Measurements from ENCODE around the gene RTP3. TPM values are rescaled to one million over a fixed set of nuclear protein-coding genes. Genes with fewer than 3 reads are reported as not detected.
"Not testable (repeated sequence)": the region's sequence is repeated elsewhere in the genome, so short reads cannot be mapped to it uniquely, and the experiment has no call there.

The RTP3 gene
- total RNA-seq, 1 experiment from 2014 or later, result not detected

DNA sequence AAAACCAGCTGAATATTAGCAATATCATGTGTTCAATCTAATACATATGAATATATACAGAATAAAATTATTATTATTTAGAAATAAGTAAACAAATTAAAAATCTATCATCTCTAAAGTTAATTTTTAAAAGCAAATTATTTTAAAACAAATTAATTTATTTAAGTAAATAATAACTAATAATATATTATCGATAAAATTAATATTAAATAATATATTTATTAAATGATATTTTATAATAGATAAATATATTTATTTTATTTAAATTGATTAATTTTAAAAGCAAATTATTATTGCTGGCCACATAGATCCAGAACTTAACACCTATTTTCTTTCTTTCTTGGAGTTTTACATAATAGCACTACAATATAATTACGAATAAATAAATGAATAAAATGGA is 22.2 kb downstream of the RTP3 start:
- no peak for DNase-seq (ENCODE audit: low spot score)

DNA sequence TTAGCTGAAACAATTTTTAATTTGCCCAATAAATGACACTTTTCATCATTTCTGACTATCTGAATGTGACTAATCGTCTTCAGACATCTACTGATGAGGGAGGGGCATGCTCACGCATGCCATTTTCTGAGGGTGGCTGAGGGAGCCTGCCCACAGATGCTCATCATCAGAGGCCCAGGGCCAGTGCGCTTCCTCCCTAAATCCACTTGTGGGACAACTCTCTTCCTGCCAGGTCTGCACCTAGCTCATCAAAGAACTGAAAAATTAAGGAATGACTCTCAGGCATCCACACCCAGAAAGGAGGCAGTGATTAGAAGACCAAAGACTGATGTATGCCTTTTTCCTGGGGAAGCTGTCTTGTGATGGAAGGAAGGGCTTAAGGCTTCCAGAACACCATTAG is 22.8 kb downstream of the RTP3 start:
- no peak for DNase-seq (ENCODE audit: low spot score)

DNA sequence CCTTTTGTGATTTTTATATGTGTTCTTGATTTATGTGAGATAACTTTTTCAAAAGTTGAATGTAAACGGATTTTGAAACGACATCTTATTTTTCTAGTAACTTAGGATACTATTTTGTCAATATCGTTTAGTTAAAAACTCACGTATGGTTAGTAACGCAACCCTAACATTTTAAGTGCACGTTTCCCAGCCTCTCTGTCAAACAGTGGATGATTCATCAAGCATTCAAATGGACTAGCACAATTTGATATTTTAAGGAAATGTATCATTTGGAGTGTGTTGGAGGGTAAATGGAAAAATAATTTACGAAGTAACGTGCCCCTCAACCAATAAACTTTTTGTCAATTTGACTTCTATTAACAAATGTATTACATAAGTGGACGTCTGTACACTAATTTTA is 23.3 kb downstream of the RTP3 start:
- DNase-seq (ENCODE audit: low spot score), result no peak

DNA sequence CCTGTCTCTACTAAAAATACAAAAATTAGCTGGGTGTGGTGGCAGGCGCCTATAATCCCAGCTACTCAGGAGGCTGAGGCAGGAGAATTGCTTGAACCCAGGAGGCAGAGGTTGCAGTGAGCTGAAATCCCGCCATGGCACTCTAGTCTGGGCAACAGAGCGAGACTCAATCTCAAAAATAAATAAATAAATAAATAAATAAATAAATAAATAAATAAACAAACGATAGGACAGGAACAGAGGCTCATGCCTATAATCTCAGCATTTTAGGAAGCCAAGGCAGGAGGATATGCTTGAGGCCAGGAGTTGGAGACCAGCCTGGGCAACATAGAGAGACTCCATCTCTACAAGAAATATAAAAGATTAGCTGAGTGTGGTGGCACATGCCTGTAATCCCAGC is 24.4 kb downstream of the RTP3 start:
- not testable (repeated sequence) for DNase-seq (ENCODE audit: low spot score)

DNA sequence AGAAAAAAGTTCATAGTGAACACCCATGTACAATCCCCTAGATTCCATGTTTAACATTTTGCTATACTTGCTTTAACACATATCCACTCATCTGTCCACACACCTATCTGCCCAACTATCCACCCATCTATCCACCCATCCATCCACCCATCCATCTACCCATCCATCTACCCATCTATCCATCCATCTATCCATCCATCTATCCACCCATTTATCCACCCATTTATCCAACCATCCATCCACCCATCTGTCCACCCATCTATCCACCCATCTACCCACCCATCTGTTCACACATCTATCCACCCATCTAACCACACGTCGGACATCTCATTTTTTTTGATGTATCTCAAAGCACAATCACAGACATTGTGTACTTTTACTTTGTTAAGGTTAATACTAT is 25.8 kb downstream of the RTP3 start:
- no peak for DNase-seq (ENCODE audit: low spot score)

DNA sequence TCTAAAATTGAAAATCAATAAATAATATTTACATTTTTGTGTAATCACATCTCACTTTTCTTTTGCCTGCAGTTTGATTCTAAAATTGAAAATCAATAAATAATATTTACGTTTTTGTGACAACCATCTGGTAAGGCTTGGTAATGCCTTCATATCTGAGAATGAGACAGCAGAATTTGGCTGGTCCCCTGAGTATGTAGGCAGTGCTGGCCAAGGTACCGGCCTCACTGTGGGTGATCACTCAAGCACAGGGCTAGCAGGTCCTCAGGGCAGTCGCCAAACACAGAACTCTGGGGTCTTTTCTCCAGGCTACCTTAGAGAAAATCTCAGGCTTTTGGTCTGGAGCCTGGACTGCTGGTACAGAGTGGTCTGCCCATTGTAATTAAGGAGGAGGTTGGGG is 26.2 kb downstream of the RTP3 start:
- DNase-seq (ENCODE audit: low spot score), result no peak

DNA sequence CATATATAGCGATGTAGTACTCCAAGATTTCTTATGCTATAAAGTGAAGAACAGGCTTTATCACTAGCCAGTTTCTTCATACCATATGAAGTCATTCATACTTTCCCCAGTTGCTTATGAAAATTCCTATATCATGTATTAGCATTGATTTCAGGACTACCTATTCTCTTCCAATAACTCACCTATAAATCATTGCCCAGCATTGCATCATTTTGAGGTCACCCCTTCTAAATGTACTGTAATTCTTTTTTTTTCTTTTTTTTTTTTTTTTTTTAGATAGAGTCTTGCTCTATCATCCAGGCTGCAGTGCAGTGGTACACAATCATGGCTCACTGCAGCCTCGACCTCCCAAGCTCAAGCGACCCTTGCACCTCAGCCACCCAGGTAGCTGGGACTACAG is 27.1 kb downstream of the RTP3 start:
- no peak for DNase-seq (ENCODE audit: low spot score)

DNA sequence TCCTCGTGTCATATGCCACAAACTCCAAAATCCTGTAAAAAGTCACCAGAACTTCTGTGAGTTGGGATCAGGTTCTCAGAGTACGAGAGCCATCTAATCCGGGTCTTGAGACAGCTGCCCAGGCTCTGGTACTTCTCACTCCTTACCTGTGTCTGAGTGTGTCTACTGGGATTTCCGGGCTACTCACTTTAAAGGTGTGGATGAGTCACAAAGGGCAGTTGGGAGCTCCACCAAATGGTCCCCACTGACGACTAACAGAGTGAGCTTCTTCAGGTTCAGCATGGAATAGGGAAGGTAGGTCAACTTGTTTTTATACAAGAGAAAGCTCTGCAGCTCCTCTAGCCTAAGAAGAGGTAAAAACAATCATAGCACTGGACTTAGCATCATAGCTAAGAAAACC is 29.5 kb downstream of the RTP3 start:
- DNase-seq (ENCODE audit: low spot score), result no peak

DNA sequence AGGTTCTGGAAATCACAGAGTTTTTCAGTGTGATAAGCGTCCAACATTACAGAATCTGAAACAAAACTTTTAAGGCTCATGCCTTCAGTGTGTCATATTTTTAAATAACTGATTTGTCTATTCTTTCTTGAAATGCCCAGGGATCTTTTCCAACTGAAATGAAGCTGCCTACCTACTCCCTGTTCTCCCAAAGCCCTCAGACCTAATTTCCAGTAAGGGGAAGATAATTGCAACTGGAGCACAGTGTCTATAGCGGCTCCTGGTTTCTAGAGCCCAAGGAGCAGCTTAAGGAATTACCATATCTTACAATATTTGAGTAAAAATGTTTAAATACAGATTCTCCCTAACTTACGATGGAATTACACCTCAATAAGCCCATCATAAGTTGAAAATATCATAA is 35.3 kb downstream of the RTP3 start:
- DNase-seq (ENCODE audit: low spot score), result no peak

DNA sequence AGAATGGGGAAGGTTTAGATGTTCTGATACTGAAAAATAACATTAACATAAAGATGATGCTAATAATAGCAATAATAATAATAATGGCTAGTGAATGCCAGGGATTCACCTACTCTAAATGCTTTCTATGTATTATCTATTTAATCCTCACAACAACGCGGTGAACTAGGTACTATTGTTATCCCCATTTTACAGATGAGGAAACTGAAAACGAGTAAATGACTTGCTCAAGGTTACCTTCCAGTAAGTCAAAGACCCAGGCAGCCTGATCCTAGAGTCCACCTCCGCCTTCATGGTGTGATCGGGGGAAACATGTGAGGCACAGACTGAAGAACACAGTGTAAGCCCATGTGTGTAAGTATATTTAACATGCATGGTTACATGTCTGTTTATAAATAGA is 38.0 kb downstream of the RTP3 start:
- DNase-seq (ENCODE audit: low spot score), result no peak

DNA sequence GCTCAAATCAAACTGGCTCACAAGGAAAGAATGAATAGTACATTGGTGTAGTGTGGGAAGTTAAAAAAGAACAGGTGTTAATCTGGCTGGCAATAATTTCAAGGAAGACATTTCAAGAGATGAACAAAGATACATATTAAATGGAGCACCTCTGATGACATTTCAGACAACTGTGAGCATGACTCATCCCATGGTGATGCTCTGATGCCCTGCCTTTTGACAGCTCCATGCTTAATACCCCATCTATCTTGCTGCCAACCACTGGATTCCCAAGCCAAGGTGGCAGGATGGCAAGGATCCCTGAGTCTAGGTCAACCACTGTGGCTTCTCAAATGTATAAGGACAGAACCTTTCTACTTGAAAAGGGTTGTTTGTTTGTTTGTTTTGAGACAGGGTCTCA is 39.0 kb downstream of the RTP3 start:
- peak; percentile 44 for DNase-seq (ENCODE audit: low spot score)

DNA sequence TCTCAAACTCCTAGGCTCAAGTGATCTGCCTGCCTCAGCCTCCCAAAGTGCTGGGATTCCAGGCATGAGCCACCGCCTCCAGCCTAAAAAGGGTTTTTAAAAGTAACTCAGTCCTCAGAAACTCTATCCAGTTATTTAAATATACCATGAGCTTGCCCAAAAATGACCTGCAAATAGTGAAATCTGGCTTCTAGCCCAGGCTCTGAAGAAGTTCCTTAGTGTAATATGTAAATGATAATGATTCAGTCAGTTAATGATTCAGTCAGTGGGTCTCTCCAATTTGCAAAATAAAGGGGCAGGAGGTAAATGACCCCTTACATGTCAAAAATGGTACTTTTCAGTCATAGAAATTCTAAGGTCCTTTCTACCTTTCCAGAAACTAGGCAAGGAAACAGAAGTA is 39.5 kb downstream of the RTP3 start:
- DNase-seq (ENCODE audit: low spot score), result no peak

DNA sequence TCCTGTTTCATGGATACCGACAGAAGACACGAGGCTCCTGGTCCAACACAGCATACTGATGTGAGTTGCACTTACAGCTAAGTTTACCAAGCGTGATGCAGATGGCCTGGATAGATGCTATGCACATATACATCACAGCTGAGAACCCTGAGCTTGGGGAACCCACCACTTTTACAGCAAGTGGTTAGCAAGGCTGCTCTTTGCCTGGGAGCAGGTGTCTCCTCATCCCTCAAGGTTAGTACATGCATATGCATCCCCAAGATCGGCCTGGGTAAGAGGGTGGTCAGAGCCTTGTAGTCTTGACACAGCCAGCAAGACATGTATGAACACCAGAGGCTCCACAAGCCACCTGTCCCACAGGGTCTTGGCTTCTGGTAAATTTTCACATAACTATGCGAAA is 40.0 kb downstream of the RTP3 start:
- DNase-seq (ENCODE audit: low spot score), result no peak

DNA sequence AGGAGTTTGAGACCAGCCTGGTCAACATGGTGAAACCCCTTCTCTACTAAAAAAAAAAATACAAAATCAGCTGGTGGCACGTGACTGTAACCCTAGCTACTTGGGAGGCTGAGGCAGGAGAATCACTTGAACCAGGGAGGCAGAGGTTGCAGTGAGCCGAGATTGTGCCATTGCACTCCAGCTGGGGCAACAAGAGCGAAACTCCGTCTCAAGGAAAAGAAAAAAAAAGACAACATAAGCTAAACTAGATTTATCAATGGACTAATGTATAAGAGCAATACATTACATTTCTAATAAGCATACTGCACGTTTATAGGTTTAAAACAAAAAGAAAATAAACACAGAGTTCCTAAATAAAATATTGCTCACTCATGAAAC is 40.6 kb downstream of the RTP3 start:
- not testable (repeated sequence) for DNase-seq (ENCODE audit: low spot score)

DNA sequence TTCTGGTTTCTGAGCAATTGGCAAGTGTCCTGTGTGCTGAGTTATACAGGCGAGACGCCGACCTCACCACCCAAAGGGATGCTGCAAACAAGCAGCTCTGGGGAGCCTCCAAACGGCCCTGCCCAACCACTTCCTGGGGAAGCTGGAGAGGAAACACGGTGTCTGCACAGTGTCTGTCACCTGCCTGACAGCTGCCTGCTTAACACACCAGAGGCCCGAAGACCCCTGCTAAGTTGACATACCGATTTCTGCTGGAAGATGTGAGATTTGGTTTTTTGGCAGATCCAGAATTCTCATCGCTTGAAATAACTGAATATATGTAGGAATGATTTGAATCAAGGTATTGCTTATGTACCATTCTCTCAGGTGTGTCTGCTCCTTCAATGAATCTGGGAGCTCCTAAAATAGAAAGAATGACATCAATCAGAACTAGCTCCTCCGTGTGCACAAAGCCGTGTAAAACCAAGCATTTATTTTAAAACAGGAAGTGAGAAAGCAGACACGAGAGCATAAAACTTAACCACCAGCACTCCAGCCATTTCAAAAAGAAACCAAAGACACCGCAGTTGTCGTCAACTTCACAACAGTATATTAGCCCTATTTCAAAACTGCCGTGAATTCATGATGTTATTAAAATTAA is 41.1 kb downstream of the RTP3 start:
- peak; percentile 51 for DNase-seq (ENCODE audit: low spot score)

DNA sequence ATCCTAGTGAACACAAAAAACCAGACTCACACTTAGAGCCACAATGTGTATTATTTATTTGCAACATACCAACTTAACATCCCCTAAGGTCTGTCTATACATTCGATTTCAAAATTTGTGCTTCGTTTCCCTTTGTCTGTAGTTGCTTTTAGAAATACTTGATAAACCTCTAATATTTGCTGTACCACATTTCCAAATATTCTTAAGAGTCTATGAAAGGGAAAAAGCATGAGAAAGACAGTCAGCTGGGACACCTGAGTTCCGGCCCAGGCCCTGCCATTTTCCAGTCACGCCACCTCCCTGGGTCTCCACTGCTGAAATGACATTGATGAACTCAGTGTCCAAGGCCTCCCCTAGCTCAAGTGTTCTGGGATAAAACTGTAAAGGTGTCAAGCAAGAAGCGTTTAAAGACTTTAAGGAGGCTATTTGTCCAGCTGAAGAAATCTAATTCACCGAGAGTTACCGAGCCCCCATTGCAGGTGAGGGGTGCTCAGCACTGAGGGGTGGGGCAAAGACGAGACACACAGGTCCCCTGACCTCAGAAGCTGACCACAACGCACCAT is 41.7 kb downstream of the RTP3 start:
- DNase-seq (ENCODE audit: low spot score), result no peak

DNA sequence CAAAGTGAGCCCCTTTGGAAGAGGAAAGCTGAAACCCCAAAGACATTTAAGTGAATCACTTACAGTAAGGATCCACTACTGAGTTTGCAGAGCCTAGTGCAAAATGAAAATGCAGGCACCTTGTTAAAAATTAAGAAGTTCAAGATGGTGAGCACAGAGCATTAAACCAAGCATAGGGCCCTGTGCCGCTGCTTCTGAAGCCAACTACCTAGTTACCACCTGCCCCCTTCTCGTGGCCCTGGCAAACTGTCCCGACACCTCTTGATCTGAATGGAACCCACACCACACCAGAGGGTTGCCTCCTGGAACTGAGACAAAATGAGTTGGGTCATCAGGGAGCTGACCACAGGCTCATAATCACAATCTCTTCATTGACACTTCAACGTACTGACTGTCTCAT is 42.8 kb downstream of the RTP3 start:
- DNase-seq (ENCODE audit: low spot score), result no peak

DNA sequence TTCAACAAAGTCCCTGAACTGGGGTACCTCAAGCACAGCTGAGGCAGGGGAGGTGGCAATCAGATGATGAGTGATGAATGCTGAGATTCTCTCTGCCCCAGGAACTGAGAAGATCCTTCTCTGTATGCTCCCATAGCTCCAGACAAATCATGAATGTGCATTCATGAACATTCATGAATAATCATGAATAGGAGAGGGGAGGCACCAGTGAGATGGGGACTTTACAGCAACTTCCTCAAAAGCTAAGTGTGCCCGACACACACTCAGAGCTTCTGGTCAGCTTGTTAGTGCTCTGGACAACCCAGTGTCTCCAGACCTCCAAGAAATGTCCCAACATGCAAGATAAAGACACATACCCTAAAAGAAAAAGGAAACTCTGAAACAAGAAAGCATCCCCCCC is 44.1 kb downstream of the RTP3 start:
- DNase-seq (ENCODE audit: low spot score), result no peak

DNA sequence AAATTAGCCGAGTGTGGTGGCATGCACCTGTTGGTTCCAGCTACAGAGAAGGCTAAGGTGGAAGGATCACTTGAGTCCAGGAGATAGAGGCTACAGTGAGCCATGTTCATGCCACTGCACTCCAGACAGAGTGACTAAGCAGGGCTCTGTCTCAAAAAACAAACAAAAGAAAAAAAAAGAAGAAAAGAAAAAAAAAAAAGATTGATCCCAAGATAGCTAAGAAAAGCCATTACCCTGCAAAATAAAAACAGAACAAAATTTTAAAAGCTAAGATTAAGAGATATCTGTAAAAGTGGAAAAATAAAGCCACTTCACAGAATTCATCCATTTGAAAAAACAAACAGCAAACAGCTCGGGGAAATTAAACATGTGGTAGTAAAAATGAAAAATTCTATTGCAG is 44.6 kb downstream of the RTP3 start:
- DNase-seq (ENCODE audit: low spot score), result no peak

DNA sequence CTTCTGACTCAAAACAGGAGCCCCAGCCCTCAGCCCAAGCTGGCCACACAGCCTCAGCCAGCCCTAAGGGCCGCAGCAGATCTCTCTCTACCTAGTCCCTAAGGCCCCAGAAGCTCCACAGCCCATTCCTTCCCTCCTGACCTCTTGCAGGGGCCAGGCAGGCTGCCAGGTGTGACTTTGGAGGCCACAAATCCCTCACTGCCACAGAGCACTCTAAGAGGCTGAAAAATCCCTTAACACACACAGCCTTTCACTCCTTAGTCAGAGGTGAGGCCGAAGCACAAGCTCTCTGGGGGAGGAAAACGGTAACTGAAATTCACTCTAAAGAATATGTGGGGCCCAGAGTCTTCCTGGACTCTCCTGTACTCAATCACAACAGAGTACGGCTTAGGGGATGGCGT is 45.0 kb downstream of the RTP3 start:
- no peak for DNase-seq (ENCODE audit: low spot score)

DNA sequence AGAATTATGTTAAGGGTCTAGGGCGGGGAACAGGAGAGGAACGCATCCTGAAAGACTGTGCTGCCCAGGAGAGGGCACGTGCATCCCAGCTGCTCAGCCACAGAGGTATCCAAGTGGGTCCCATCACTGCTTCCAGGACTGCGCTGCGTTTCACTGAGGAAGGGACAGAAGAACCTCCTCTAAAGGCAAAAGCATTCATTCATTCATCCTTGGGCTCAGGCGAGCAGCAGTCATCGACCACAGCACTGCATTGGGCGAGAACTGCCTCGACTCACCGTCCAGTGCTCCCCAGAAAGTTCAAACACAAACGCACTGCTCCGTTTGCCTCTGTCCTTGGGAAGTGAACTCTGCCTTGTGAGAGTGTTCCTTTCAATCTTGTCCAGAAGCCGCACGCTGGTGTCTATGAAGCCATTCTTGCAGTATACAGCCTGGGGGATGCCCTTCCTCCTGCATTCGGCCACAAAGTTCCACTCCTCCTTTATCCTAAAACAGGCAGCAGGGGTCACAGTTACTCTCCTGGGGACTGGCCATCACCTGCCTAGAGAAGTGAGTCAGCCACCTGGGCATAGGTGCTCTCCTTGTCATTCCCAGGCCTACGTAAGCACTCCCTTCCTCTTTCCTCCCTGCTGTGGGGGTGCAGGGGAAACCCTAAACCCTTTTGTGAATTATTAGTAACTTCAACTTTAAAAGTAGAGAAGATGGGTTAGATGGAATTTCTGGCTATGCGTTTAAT is 47.2 kb downstream of the RTP3 start:
- no peak for DNase-seq (ENCODE audit: low spot score)

DNA sequence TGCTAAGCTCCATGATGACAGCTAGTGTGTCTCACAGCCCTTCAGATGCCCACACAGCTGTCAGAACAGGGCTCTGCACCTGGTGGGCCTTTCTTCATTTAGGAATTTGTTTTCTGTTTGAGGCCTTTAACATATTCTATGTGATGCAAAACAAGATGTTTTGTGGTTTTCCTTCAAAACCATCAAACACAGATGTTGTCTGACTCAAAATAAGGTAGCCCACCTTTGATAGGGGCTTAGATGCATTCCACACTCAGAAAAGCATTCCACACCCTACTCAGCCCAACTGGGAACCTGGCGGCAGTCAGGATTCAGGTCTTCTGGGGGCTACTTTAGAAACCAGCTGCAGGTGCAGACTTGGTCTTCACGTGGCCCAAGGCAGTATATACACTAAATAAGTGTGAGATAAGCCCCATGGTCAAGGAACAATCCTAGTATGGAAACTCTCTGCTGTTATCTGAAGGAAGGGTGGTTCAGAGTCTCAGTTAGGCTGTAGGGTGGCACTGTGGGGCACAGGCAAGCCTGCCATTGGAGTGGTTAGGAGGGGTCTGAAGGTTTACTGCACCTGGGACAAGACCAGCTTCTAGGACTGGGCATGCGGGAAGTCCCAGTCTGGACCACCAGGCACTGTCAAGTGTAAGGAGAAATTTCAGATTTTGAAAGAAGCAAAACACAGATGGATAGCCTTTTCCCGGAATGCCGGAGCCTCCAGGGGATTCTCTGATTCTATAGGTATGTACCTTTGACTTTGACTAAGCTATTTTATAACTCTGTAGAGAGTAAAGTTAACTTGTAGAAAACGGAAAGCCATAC is 48.2 kb downstream of the RTP3 start:
- DNase-seq (ENCODE audit: low spot score), result no peak

Data from A172 (cell line).